GM12878 (cell line): Measurements from ENCODE around the gene LUZP2. TPM values are rescaled to one million over a fixed set of nuclear protein-coding genes. Genes with fewer than 3 reads are reported as not detected.

Experiments
- ATAC-seq: fragments of 200-7000 bp; cut with Tn5 transposase; 3 replicates; pipeline ENCODE4 v1.9.1; 2020; ENCODE audit warnings: mild to moderate bottlenecking, moderate library complexity
- BruUV-seq: library from RNA; stranded (reverse); fragments of 400-500 nt; replicated peaks from 2 replicates; lab custom pipeline; 2021; lab: Mats Ljungman, UMichigan
- CTCF ChIA-PET: fragments of 300-600 bp; sonication (Branson Sonifier 250); formaldehyde crosslinking; extraction: SDS; loops from one replicate; lab custom pipeline; 2021; ENCODE audit warnings: inconsistent platforms; lab: Yijun Ruan, JAX
- POLR2A ChIA-PET: fragments of 350-600 bp; formaldehyde crosslinking; extraction: SDS; loops from one replicate; lab custom pipeline; 2021; ENCODE audit warnings: inconsistent platforms; lab: Charles Lee
- RAD21 ChIA-PET: fragments of 300-600 bp; sonication (Branson Sonifier 250); formaldehyde crosslinking; loops from one replicate; lab custom pipeline; 2023; ENCODE audit warnings: antibody characterized with exemption; ENCODE audit not compliant: unreplicated experiment; lab: Charles Lee
- SMC1A ChIA-PET: fragments of 300-600 bp; sonication (Branson Sonifier 250); formaldehyde crosslinking; loops from one replicate; lab custom pipeline; 2023; ENCODE audit not compliant: unreplicated experiment, uncharacterized antibody; lab: Charles Lee
- DNase-seq: peaks from one replicate; pipeline ENCODE4 v3.0.0-alpha.2; 2011; ENCODE audit warnings: low read depth, low spot score
- FAIRE-seq: peaks from 3 replicates; lab custom pipeline; 2011; peaks lifted over from hg19 to GRCh38; lab: Jason Lieb, UNC
- H2AFZ ChIP-seq: 2 replicates; pipeline ENCODE4 v1.6.0; 2011; ENCODE audit warnings: low read depth, low read length, control low read depth; ENCODE audit not compliant: control insufficient read depth
- H3K27ac ChIP-seq: 2 replicates; pipeline ENCODE4 v1.5.1; 2011; ENCODE audit warnings: control low read depth; ENCODE audit not compliant: control insufficient read depth, insufficient read depth
- H3K27me3 ChIP-seq, 2 experiments: replicated peaks in 1 of 2; 2 replicates each; pipeline versions ENCODE4 v1.6.0 to v1.6.1; 2011; ENCODE audit warnings: low read length in 1 of 2; ENCODE audit not compliant: control insufficient read depth in 2 of 2, insufficient read depth in 2 of 2
- H3K36me3 ChIP-seq, 2 experiments: 2 replicates each; pipeline ENCODE4 v1.5.1; 2011; ENCODE audit warnings: low read length in 1 of 2; ENCODE audit not compliant: control insufficient read depth in 2 of 2, insufficient read depth in 2 of 2
- H3K4me1 ChIP-seq: 2 replicates; pipeline ENCODE4 v1.6.1; 2011; ENCODE audit warnings: mild to moderate bottlenecking, low read length, moderate library complexity, mixed read lengths; ENCODE audit not compliant: control insufficient read depth, insufficient read depth
- H3K4me2 ChIP-seq: 2 replicates; pipeline ENCODE4 v1.6.0; 2011; ENCODE audit warnings: control low read depth; ENCODE audit not compliant: control insufficient read depth, insufficient read depth
- H3K4me3 ChIP-seq: fragments of 200-600 bp; sonication (generic); 2 replicates; pipeline ENCODE4 v1.5.1; 2016
- H3K79me2 ChIP-seq: 2 replicates; pipeline ENCODE4 v1.6.0; 2011; ENCODE audit warnings: low read length; ENCODE audit not compliant: control insufficient read depth, insufficient read depth
- H3K9ac ChIP-seq: 2 replicates; pipeline ENCODE4 v1.8.0; 2011; ENCODE audit warnings: low read length, control low read depth, mixed read lengths; ENCODE audit not compliant: control insufficient read depth, insufficient read depth
- H3K9me3 ChIP-seq: replicated peaks from 3 replicates; pipeline ENCODE4 v1.5.1; 2011; ENCODE audit warnings: mild to moderate bottlenecking, low read length; ENCODE audit not compliant: control insufficient read depth, insufficient read depth
- H4K20me1 ChIP-seq: 2 replicates; pipeline ENCODE4 v1.6.0; 2011; ENCODE audit not compliant: control insufficient read depth, insufficient read depth
- DPF2 ChIP-seq: fragments of 450-650 bp; IDR thresholded peaks from 2 replicates; pipeline ENCODE4 v1.6.1; 2017; ENCODE audit warnings: mild to moderate bottlenecking
- FOS ChIP-seq: IDR thresholded peaks from 3 replicates; pipeline ENCODE4 v1.6.1; 2011; ENCODE audit warnings: borderline replicate concordance; ENCODE audit not compliant: insufficient read length; ENCODE audit errors: extremely low read depth
- HCFC1 ChIP-seq: fragments of 150-350 bp; IDR thresholded peaks from 2 replicates; pipeline ENCODE4 v1.6.1; 2014; ENCODE audit warnings: low read length
- IKZF1 ChIP-seq: fragments of 450-650 bp; conservative IDR thresholded peaks from 2 replicates; pipeline ENCODE4 v1.6.1; 2017; ENCODE audit warnings: antibody characterized with exemption, mild to moderate bottlenecking
- MLLT1 ChIP-seq: fragments of 450-650 bp; IDR thresholded peaks from 2 replicates; pipeline ENCODE4 v1.6.1; 2016; ENCODE audit warnings: mild to moderate bottlenecking
- PML ChIP-seq: IDR thresholded peaks from 2 replicates; pipeline ENCODE4 v1.6.1; 2012; ENCODE audit warnings: low read length, inconsistent platforms
- RCOR1 ChIP-seq: conservative IDR thresholded peaks from 2 replicates; pipeline ENCODE4 v1.6.1; 2012; ENCODE audit warnings: low read depth, low read length, improper control_type of control experiment
- SIX5 ChIP-seq: IDR thresholded peaks from 2 replicates; pipeline ENCODE4 v1.6.1; 2011; ENCODE audit warnings: mild to moderate bottlenecking, low read depth, low read length, moderate library complexity; ENCODE audit not compliant: severe bottlenecking
- WGBS: methylation state at CpG from one replicate; pipeline ENCODE4 v1.1.6; 2016; ENCODE audit warnings: low lambda C conversion rate; ENCODE audit not compliant: insufficient replicate concordance, insufficient coverage; ENCODE audit errors: missing lambda C conversion rate; 5-methylcytosine and 5-hydroxymethylcytosine counted together
- in situ Hi-C: fragments of 300-500 bp; cut with MboI; formaldehyde crosslinking; loops from 9 replicates; pipeline ENCODE4 v1.14.3; 2018; ENCODE audit warnings: mixed read lengths
- intact Hi-C: fragments of 100-400 bp; cut with micrococcal nuclease; formaldehyde crosslinking; loops from one replicate; pipeline ENCODE4 v1.14.2; 2022; ENCODE audit not compliant: unreplicated experiment
- polyA plus RNA-seq, 11 experiments: library from polyadenylated mRNA; depleted of rRNA in 4 of 11; unstranded in 6 of 11; stranded (reverse) in 5 of 11; fragments of >200 nt; fragmentation: Nextera tagmentation in 4 of 11; fragmentation: Illumina TruSeq in 1 of 11; extraction: Ambion mirVana in 4 of 11; extraction: Trizol in 1 of 11; gene quantifications; 1 replicate in 1 of 11; 2 replicates in 10 of 11; pipeline versions ENCODE4 v1.2.1 to v1.2.3, GENCODE V29; 2011 to 2016; ENCODE audit warnings: inconsistent platforms in 2 of 11, missing spikeins in 2 of 11, low read depth in 1 of 11
- total RNA-seq, 4 experiments: library from RNA; depleted of rRNA in 3 of 4; stranded (reverse); fragments of >200 nt in 3 of 4; fragmentation: Illumina TruSeq in 1 of 4; extraction: Trizol in 1 of 4; gene quantifications; 2 replicates each; pipeline versions ENCODE4 v1.2.1 to v1.2.3, GENCODE V29; 2013 to 2021
- TF ChIP-seq, protein P1 (sequence below): fragments of 450-650 bp; IDR thresholded peaks from 2 replicates; pipeline ENCODE4 v1.6.1; 2016; ENCODE audit warnings: mild to moderate bottlenecking, moderate library complexity, borderline replicate concordance

LUZP2 gene
- total and polyA plus RNA-seq, 10 of the 15 experiments (the other 5 are each of a cell fraction or from before 2014, with no cell fraction given): not detected

GRCh38 chr11:24759742-24760141, 262.9 kb downstream of the LUZP2 start:
- Histone ChIP-seq H3K36me3 (no peaks in the 10 kb centered on the region), H3K79me2 (no peaks in the 10 kb centered on the region), H3K4me2 (no peak overlapping the region), H3K9me3 (no peaks in the 10 kb centered on the region), H3K9ac (no peak overlapping the region), H4K20me1 (no peaks in the 10 kb centered on the region), H3K27ac (no peak overlapping the region), H3K4me1 (no peaks in the 10 kb centered on the region), H3K4me3 (no peak overlapping the region), H3K27me3 (no peaks in the 10 kb centered on the region), H2AFZ (no peak overlapping the region)
- in situ Hi-C loops (no loop called here), intact Hi-C loops (no loop called here)
- 39% methylated on average over 3 of the region's 3 CpGs for WGBS
- ATAC-seq (no peak), FAIRE-seq (no peak), DNase-seq (no peak)
- no peak for TF ChIP-seq SIX5
- no peak for TF ChIP-seq DPF2
- no peak for TF ChIP-seq MLLT1
- TF ChIP-seq, protein P1, sequence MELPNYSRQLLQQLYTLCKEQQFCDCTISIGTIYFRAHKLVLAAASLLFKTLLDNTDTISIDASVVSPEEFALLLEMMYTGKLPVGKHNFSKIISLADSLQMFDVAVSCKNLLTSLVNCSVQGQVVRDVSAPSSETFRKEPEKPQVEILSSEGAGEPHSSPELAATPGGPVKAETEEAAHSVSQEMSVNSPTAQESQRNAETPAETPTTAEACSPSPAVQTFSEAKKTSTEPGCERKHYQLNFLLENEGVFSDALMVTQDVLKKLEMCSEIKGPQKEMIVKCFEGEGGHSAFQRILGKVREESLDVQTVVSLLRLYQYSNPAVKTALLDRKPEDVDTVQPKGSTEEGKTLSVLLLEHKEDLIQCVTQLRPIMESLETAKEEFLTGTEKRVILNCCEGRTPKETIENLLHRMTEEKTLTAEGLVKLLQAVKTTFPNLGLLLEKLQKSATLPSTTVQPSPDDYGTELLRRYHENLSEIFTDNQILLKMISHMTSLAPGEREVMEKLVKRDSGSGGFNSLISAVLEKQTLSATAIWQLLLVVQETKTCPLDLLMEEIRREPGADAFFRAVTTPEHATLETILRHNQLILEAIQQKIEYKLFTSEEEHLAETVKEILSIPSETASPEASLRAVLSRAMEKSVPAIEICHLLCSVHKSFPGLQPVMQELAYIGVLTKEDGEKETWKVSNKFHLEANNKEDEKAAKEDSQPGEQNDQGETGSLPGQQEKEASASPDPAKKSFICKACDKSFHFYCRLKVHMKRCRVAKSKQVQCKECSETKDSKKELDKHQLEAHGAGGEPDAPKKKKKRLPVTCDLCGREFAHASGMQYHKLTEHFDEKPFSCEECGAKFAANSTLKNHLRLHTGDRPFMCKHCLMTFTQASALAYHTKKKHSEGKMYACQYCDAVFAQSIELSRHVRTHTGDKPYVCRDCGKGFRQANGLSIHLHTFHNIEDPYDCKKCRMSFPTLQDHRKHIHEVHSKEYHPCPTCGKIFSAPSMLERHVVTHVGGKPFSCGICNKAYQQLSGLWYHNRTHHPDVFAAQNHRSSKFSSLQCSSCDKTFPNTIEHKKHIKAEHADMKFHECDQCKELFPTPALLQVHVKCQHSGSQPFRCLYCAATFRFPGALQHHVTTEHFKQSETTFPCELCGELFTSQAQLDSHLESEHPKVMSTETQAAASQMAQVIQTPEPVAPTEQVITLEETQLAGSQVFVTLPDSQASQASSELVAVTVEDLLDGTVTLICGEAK: no peak
- no peak for TF ChIP-seq IKZF1
- TF ChIP-seq FOS: no peak
- no peak for TF ChIP-seq HCFC1
- TF ChIP-seq RCOR1: no peak
- TF ChIP-seq PML: no peak
- ChIA-PET CTCF (interaction anchor here (0.6 kb wide), 1 partner anchor 796 kb away, joined by 3 read pairs; no protein-coding TSS in a partner anchor), SMC1A (no interaction called here), POLR2A (no interaction called here), RAD21 (no interaction called here)
- BruUV-seq: no TSS peak
